Type B pancreatic cell (in vitro differentiated cells): ENCODE results near the gene KLK14. TPM values are rescaled to one million over a fixed set of nuclear protein-coding genes. Genes with fewer than 3 reads are reported as not detected.

Source experiments
- DNase-seq: peaks from one replicate; pipeline ENCODE4 v3.0.0; 2021; ENCODE audit warnings: mixed read lengths; ENCODE audit not compliant: unreplicated experiment; ENCODE audit errors: extremely low spot score
- H3K27ac Mint-ChIP-seq: 2 replicates; pipeline ENCODE4 v1.8.0; 2021; ENCODE audit warnings: mild to moderate bottlenecking, mixed read lengths
- H3K27me3 Mint-ChIP-seq: 2 replicates; pipeline ENCODE4 v1.8.0; 2021; ENCODE audit warnings: mixed read lengths
- H3K36me3 Mint-ChIP-seq: 2 replicates; pipeline ENCODE4 v1.8.0; 2021; ENCODE audit warnings: mixed read lengths
- H3K4me1 Mint-ChIP-seq: one replicate; pipeline ENCODE4 v1.8.0; 2021; ENCODE audit warnings: mixed read lengths; ENCODE audit not compliant: unreplicated experiment
- H3K4me3 Mint-ChIP-seq: 2 replicates; pipeline ENCODE4 v1.8.0; 2021; ENCODE audit warnings: mild to moderate bottlenecking, mixed read lengths
- H3K9me3 Mint-ChIP-seq: 2 replicates; pipeline ENCODE4 v1.8.0; 2021; ENCODE audit warnings: mixed read lengths
- total RNA-seq: library from RNA; stranded (reverse); gene quantifications from 2 replicates; pipeline ENCODE4 v1.2.1, GENCODE V29; 2021; ENCODE audit warnings: low replicate concordance
- TF ChIP-seq, protein P1 (sequence below): fragments of 200-600 bp; sonication (generic); conservative IDR thresholded peaks from 2 replicates; pipeline ENCODE4 v1.5.0; 2021; ENCODE audit warnings: antibody characterized with exemption, mild to moderate bottlenecking

Gene KLK14
- total RNA-seq, 1 donor from 2014 or later = 0.43 TPM

DNA sequence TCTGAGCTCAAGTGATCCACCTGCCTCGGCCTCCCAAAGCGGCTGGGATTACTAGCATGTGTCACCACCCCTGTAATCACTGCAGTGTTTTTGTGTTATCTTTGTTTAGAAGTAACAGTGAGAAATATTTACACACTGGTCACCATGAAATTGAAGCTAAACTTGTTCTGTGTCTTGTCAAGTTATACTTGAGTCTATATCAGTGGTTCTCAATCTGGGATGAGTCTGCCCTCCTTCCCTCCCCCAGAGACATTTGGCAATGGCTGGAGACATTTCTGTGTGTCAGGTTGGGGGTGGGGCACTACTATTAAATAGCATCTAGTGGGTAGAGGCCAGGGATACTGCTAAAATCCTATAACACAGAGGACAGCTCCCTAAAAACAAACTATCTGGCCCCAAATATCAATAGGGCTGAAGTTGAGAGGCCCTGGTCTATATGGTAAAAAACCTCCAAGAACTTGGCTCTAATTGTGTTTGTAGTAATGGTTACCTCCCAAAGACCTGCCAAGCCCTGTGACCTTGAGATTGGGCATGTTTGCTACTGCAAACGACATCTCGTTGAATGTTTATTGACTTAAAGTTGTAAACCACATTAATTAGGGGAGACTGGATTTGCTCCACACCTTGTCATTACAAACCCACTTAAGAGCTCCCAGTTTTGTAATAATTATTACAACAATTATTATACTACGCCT, 18.6 kb upstream of the KLK14 start:
- peaks cover 4% of the 10 kb centered on the region for H3K4me1 Mint-ChIP-seq
- H3K36me3 Mint-ChIP-seq = peaks cover 12% of the 10 kb centered on the region
- H3K9me3 Mint-ChIP-seq = no peaks in the 10 kb centered on the region
- H3K4me3 Mint-ChIP-seq = no peak overlapping the region
- no peak overlapping the region for H3K27ac Mint-ChIP-seq
- DNase-seq = no peak
- TF ChIP-seq, protein P1, sequence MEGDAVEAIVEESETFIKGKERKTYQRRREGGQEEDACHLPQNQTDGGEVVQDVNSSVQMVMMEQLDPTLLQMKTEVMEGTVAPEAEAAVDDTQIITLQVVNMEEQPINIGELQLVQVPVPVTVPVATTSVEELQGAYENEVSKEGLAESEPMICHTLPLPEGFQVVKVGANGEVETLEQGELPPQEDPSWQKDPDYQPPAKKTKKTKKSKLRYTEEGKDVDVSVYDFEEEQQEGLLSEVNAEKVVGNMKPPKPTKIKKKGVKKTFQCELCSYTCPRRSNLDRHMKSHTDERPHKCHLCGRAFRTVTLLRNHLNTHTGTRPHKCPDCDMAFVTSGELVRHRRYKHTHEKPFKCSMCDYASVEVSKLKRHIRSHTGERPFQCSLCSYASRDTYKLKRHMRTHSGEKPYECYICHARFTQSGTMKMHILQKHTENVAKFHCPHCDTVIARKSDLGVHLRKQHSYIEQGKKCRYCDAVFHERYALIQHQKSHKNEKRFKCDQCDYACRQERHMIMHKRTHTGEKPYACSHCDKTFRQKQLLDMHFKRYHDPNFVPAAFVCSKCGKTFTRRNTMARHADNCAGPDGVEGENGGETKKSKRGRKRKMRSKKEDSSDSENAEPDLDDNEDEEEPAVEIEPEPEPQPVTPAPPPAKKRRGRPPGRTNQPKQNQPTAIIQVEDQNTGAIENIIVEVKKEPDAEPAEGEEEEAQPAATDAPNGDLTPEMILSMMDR = no peak
- no peaks in the 10 kb centered on the region for H3K27me3 Mint-ChIP-seq

DNA sequence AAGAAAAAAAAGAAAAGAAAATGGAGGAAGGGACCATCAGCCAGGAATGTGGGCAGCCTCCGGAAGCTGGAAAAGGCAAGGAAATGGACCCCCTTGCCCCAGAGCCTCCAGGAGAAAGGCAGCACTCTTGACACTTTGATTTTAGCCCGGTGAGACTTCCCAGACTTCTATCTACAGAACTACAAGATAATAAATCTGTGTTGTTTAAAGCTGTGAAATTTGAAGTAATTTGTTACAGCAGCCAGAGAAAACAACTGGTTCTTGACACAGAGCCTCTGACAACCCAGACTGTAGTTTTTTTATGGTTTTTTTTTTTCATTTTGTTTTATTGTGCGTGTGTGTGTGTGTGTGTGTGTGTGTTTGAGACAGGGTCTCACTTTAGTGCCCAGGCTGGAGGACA, 17.9 kb upstream of the KLK14 start:
- TF ChIP-seq, protein P1 = no peak
- DNase-seq = no peak
- Mint-ChIP-seq H3K9me3 (no peaks in the 10 kb centered on the region), H3K27me3 (no peaks in the 10 kb centered on the region), H3K27ac (no peak overlapping the region), H3K36me3 (peaks cover 9% of the 10 kb centered on the region), H3K4me1 (peaks cover 4% of the 10 kb centered on the region), H3K4me3 (no peak overlapping the region)

DNA sequence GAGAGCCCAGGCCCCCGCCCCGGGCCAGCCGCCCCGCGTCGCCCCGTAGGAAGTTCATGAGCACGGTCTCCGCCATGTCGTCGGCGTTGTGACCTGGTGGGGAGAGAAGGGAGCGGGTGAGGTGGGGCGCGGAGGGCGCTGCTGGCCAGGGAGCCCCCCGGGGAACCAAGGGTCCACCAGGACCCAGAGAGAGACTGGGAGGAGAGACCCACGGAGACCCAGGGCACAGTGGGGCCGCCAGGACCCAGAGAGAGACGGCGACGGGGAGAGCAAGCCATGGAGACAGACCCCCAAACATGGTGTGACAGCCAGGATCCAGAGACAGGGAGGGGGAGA, 16.3 kb upstream of the KLK14 start:
- TF ChIP-seq, protein P1 = no peak
- Mint-ChIP-seq H3K4me3 (no peak overlapping the region), H3K27ac (no peak overlapping the region), H3K36me3 (peaks cover 9% of the 10 kb centered on the region), H3K4me1 (peaks cover 4% of the 10 kb centered on the region), H3K9me3 (no peaks in the 10 kb centered on the region), H3K27me3 (no peaks in the 10 kb centered on the region)
- DNase-seq = no peak

DNA sequence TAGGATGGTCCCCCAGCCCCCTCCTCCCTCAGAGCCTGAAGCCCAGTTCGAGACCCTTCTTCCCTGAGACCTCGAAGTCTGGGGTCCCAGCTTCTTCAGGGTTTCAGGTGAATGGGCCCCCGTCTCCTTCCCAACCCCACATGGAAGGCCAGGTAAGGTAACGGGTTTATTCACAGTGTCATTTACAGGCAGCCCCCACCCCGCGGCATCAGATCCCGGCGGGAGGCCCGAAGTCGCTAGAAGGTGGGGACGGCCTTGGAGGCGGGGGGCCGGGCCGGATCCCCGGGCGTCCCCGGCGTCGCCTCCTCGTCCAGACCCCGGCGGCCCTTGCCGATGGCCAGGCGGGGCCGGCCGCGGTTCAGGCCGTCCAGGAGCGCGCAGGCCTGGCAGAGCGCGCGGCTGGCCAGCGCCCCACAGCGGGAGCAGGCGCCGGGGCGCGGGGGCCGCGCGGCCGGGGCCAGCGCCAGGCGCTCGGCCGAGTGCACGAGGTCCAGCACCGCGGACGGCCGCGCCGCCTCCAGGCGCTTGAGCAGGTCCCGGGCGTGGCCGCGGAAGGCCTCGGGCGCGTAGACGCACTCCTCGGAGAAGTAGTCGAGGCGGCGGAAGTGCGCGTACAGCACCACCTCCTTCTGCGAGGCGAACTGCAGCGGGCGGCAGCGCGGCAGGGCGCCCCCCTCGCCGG, 15.8 kb upstream of the KLK14 start:
- H3K4me3 Mint-ChIP-seq = no peak overlapping the region

DNA sequence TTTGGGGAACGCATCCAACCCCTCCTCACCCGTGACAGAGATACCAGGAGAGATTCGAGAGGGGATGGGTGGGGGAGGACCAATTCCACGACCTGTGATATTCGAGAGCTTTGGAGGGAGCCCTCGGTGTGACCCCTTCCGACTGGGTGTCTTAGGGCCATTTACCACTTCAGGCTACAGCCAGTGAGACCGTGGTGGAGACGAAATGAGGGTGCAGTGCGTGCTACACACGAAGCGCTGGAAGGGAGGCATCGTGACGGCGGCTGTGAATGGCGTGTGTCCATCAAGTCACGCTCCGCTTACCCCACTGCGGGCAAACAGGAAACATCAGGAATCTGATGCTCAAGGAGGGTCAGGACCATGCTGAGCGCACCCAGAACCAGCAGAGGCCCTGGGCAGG, 15.1 kb upstream of the KLK14 start:
- H3K4me3 Mint-ChIP-seq = no peak overlapping the region
- H3K4me1 Mint-ChIP-seq = peaks cover 8% of the 10 kb centered on the region
- DNase-seq = no peak
- H3K36me3 Mint-ChIP-seq = peaks cover 8% of the 10 kb centered on the region
- no peak overlapping the region for H3K27ac Mint-ChIP-seq
- H3K27me3 Mint-ChIP-seq = no peaks in the 10 kb centered on the region
- H3K9me3 Mint-ChIP-seq = no peaks in the 10 kb centered on the region
- TF ChIP-seq, protein P1 = no peak

More for the DNA sequence above, 15.8 kb upstream of the KLK14 start:
- peaks cover 9% of the 10 kb centered on the region for H3K36me3 Mint-ChIP-seq
- peaks cover 4% of the 10 kb centered on the region for H3K4me1 Mint-ChIP-seq
- no peak for DNase-seq
- H3K27me3 Mint-ChIP-seq = no peaks in the 10 kb centered on the region
- H3K27ac Mint-ChIP-seq = no peak overlapping the region
- TF ChIP-seq, protein P1 = no peak
- no peaks in the 10 kb centered on the region for H3K9me3 Mint-ChIP-seq
